Measurements from ENCODE around the gene AUTS2.
"Not testable (repeated sequence)": the region's sequence is repeated elsewhere in the genome, so short reads cannot be mapped to it uniquely, and the experiment has no call there.

AUTS2 gene

DNA sequence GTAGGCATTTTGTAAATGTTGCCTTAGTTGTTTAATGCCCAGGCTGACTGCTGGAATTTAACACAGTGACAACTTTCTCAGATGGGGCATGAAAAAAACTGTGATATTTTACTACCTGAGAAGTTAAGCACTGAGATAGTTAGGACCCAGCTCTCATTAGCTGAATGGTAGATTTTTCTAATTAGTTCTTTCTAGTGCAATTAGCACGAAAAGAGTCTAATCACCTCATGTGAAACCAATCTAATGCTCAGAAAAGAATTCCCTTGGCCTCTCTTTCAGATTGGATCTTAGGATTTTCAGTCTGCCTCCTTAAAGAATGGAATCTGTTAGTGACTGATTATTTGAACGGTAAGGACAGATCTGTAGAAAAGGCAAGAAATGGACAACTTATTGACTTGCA lies 743.2 kb downstream of the AUTS2 start:
- no peak for DNase-seq

DNA sequence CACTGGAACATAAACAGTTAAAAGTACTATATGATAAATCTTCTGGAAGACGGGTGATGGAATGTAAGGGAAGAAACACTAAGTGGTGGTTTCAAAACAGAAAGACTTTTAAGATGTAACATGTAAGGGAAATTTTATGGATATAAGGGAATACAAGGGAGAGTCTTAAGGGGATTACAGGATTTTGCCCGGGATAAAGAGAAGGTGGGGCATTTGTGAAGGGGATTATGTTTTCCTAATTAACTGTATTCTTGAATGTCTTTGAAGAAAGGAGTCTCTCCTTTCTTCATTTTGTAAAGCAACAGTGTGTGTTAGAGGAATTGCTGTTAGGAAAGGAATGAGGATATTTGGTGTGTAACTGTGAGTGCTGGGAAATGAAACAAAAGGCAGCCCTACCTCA lies 745.2 kb downstream of the AUTS2 start:
- DNase-seq, result no peak

DNA sequence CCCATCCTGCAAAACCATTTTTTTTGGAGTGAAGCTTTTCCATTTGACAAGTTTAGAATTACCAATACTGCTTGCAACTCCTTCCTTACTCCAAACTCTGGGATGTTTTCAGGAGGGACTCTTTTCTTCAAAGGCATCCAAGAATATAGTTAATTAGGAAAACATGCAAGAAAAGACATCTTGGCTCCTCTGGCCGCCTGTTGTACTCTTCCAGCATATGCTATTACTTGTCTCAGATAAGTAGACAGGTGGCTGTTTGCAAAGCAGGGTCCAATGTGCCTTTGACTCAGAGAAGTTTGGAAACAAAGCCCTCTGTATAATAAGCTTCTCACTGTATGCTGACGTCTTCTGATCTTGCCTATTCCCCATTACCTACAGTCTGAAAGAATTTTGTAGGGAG lies 746.5 kb downstream of the AUTS2 start:
- DNase-seq, result no peak

DNA sequence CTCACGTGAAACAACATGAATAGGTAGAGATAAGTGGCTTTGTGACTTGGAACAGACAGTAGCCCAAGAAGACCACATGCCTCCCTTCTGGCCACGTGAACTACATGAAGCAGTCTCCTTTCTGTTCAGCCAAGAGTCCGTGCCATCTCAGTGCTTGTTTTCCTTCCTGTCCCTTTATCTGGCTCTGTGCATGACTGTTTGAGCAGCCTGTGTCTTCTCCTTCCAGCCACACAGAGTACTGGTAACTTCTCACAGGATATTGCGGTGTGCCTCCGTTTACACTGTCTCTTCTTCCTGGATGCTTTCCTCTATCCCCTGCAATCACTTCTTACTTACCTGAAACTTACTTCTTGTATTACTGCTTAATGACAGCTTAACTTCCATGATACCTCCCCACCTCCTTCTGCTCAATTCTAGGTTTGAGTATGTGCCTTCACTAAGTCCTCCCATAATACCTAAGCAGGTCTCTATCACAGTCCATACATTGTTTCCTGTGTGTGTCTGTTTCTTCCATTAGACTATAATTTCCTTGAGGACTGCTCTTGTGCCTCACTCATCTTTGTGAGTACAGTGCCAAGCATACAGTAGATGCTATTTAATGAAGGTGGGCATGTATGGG lies 748.7 kb downstream of the AUTS2 start:
- DNase-seq, result no peak

DNA sequence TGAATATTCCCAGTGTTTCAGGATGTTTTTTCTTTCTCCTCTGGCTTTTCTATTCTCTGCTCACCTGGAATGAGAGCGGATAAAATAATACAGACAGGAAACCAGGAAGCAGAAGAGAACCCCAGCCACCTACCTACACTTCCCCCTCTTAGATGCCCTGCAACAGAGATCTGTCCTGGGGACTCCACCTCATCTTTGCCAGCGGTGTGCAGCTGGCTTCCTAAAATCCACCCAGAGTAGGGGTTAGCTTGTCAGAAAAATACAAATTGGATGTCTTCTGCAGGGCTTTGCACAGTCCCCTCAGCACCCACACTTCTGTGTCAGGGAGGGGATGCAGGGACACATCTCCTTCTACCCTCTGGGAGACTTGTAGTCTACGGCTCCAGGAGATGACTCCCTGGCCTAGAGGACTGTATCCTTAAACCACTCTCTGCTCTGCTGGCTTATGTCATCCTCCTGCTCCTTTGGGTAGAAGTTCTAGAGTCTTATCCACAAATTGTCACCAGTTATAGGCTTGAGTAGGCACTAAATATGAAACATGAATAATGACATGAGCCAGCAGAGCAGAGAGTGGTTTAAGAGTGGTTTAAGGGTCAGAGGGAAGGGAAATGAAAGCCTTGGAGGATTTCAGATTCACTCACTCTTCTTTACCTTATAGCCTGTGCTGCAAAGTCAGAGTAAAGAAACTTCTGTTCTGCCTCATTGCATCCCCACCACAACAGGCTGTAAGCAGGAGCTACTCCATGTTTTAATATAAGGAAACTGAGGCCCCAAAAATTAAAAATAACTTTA lies 749.4 kb downstream of the AUTS2 start:
- no peak for DNase-seq

DNA sequence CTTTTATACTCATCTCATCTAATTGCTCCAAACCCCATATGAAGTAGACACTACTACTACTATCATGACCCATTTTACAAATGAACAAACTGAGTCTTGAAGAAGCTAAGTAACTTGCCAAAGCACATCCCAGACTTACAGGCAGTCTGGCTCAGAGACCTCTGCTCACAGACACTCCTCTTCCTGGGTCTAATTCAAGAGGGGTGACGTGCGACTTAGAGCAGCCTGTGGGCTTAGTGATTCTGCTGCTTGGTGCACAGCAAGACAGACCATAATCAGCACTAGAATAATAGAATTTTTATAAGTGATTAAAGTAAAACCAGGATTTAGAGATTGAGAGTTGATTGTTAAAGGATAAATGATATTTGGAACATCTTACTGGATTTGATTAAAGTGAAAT lies 750.8 kb downstream of the AUTS2 start:
- DNase-seq, result no peak

DNA sequence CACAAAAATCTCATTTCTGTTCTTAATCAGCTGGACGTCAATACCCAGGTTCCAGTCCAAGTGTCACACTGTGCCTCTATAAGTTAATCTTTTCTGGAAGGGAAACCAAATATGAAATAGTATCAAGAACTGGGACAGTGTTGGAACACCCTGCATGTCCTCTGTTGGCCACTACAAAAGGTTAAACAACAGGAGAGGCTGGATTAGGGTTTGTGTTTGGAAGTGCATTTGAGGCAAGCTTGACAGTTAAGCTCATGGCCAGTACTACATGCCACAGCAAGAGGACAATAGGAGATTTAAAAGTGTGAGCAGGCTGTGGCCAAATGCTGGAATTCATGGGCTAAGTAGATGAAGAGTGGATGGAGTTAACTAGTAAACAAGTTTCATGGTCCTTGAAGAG lies 751.5 kb downstream of the AUTS2 start:
- DNase-seq, result no peak

DNA sequence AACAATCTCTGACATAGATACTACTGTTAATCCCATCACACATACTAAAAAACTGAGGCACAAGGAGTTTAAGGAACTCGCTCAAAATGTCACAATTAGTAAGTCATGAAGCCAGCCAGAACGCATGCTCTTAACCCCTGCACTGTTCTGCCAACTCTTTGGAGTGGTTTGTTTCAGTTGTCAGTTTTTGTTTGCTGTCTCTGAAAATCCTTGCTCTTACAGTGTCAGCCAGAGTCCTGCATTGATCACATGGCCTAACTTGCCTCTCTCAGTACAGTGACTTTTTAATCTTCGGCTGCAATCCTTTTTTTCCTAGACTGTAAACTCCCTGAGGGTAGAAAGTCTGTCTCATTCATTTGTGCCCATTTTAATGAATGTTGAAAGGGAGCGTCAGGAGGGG lies 753.8 kb downstream of the AUTS2 start:
- no peak for DNase-seq

DNA sequence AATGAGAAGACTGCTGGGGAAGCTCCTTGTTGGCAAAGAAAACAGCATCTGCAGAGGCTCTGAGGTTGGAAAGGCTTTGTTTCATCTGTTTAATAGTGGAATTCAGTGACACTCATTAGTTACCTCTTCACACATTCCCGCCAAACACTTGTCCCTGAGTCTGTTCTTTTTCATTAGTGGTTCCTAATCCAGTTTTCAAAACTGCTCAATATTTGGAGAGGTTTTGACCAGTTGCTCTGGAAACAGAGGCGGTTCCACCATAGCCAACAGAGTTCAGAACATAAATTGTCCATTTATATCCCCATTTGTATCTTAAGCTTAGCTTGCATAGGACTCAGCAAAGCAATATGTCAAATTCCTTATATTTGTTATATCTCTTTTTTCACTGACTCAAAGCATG lies 754.6 kb downstream of the AUTS2 start:
- no peak for DNase-seq

DNA sequence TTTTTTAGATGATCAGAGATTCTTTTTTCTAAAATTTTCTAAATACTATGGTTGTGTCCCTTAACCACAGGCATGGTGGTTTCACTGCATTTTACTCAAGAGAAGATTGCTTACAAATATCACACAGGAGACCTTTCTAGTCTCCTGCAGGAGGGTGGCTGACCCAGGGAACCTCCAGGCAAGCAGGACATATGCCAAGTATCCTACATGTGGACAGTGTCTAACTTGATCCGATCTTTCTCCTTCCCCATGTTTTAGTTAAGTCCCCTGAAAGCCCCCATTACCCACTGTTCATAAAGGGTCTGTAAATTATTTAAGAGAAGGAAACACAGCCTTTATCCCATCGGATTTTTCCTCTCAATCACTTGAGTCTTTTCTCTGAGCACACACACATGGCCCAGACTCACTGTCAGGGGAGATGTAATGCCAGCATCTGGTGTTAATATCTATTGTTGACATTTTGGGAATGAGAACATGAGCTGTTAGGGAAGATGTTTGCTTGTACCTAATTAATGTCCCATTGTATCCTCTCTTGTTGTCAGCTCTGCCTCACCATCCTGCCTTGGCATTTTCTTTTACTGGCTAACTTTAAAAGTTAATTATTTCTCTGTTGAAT lies 755.2 kb downstream of the AUTS2 start:
- no peak for DNase-seq

DNA sequence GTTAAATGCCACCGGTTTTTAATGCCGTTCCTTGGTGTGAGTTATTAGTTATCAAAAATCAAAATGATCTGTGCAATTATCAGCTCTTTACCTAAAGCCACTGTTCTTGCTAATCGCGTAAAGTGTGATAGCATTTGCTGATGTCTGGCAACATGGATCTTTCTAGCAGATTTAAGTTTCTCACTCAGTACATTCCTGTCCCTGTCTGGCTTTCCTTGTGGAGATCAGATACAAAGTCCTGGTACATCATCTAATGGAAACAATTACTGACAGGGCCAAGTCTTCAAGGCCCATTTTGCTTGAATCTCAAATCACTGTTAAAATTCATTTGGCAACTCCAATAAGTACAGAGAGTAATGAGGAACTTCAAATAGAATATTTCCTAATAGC lies 755.7 kb downstream of the AUTS2 start:
- DNase-seq, result no peak

DNA sequence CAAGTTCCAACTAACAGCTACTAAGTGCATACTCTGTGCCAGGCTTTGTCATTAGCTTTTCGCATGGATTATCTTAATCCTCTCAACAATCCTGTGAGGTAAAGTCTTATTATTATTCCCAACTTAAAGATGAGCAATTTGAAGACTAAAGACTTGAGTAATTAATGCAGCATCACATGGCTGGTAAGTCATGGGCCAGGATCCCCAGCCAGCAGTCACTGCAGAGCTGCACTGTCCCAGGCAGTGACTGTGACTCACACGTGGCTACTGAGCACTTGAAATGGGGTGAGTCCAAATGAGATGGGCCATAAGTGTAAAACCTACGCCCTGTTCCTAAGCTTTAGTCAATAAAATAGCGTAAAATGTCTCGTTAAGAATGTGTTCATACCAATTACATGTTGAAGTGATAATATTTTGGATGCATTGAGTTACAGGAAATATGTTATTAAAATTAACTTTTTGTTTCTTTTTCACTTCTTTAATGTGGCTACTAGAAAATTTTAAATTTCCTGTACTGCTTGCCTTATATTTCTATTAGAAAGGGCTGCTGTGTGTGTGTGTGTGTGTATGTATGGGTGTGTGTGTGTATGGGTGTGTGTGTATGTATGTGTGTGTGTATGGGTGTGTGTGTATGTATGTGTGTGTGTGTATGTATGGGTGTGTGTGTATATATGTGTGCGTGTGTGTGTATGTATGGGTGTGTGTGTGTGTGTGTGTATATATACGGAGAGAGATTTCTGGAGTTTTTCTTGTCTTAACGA lies 756.3 kb downstream of the AUTS2 start:
- no peak for DNase-seq

DNA sequence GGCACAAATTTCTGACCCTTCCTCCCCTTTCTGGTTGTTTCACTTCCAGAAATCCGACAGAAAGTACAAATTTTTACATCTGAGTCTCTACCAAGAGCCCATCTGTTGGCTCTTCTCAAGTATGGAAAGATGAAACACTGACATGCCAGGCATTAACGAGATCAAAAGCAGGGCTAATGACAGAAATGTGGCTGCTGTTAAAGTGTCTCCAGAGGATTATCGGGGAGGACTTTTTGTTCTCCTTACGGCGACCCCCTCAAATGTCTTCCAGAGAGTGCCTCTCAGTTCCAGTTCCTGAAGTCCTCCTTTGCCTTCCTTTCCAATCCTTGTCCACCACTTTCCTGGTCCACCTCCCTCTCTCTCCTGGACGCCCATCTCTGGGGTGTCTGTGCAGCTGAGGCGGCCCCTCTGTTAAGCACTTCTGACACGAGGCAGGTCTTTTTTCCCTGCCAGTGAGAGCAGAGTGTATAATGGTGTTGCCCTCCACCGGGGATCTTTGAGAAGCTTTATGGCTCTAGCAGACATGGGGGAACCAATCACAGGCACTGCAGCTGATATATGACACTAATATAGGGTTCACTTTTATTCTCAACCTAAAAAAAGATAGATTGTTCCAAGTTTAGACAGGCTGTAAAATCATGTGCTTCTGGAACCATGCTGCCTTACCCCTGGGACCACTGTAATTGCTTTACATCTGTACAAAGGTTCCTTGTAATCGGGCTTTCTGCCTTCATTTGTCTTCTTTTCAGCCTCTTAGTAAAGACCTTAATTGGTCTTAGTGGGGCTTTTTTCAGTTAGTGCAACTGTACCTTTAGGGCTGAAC lies 757.1 kb downstream of the AUTS2 start:
- no peak for DNase-seq

DNA sequence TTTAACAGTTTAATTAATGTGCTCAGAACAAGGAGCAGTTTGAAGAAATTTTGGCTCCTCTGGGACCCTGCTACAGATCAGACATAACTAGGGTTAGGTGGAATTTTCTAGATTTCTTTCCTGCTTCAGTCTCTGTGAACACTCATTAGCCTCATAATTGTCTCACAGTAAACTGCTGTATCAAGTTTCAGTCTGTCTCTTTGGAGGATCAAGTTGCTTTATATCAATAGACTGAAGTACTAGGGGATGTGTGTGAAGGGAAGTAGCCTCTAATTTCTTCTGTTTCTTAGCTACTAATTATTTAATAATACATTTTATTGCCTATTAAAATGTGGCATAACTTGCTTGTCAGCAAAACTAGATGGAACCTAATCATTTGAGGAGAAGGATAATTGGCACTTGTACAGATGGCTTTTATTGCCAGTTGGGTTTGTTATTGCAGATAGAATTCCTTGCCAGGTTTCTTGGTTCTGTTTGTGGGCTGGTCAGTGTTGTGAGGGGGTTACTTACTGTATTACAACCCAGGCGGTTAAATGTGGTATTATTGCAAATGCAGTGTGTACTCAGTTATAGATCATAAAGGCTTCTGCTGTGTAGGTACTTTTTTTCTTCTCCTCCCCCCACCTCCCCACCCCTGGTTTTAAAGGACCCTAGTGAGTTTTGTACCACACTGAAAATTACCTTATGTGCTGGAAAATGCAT lies 758.0 kb downstream of the AUTS2 start:
- DNase-seq, result no peak

DNA sequence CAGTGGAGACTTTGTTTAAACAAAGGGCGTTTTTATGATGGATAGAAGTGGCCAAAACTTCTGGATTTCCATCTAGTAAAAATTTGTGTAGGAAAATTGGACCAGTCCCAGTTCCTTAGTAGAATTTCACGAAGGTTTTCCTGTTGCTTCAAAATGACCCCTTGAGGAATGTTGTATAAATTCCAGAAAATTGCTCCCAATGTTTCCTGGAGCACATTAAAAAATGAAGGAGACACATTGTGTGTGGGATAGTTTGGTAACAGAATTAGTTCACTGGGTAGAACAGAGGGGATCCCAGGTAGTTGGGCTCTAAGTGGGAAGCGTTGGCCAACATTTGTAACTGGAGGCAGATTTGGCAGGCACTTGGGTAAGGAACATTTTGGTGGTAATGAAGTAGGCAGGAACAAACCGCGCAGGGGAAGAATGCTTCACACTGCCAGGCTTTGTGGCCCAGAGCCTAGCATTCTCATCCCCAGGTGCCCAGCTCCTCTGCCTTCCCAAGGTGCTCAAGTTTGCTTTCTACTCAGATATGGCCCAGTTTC lies 758.6 kb downstream of the AUTS2 start:
- DNase-seq, result no peak

DNA sequence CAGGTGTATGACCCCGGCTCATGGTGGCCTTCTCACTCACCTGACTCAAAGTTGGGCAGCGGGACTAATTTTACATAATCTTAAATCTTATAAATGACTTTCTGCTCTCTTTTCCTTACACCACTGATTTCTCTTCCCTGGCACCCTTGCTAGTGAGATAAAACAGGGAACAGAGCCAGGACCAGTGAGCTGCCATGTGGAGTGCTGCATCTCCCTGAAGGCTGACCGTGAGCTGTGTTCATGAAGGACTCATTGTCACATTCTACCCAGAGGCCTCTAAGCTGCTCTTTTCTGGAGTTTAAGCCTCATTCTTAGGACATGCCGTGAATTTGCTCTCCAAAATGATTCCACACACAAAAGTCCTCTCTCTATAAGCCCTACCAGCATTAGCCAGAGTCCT lies 762.3 kb downstream of the AUTS2 start:
- DNase-seq, result no peak

DNA sequence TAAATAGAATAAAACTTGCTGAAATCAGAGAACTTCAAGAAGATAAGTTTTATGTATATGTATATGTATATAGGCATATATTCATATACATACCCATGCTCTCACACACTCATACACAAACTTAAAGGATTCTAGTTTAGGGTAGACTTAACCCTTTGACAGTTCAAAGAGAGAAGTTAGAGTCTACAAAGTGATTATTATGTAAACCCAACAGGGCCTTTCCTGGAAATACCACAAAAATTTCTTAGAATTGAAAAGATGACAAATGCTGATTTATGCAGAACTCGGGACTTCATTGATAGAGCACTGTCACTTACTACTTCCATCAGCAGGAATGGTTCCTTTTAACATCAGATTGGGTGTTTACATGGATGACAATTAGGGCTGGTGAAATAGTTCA lies 763.5 kb downstream of the AUTS2 start:
- DNase-seq, result no peak

DNA sequence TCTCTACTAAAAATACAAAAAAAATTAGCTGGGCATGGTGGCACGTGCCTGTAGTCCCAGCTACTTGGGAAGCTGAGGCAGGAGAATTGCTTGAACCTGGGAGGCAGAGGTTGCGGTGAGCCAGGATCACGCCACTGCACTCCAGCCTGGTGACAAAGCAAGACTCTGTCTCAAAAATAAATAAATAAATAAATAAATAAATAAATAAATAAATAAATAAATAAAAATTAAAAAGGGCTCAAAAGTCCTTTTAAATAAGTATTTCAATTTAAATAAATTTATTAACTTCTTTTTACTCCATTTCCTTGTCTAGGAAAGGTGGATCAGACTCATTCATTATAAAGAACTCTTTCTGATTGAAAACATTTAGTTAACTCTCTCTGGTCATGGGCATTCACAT lies 766.1 kb downstream of the AUTS2 start:
- DNase-seq, result not testable (repeated sequence)

DNA sequence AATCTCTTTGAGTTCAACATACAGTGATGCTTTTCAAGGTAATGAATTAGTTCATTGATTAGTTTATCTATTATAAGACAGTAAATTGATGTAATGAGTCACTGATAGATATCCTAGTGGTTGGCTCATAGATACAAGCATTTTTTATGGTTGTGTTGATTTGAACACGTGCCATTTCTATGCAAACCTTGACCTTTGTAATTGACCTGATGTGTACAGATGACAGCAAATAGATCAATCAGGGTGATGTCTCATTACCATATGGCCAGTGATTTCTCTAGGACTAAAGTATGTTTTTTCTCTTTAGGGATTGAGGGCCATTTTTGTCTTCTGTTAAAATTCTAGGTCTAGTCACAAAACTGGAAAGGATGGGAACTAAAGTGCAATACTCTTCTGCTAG lies 773.4 kb downstream of the AUTS2 start:
- no peak for DNase-seq

DNA sequence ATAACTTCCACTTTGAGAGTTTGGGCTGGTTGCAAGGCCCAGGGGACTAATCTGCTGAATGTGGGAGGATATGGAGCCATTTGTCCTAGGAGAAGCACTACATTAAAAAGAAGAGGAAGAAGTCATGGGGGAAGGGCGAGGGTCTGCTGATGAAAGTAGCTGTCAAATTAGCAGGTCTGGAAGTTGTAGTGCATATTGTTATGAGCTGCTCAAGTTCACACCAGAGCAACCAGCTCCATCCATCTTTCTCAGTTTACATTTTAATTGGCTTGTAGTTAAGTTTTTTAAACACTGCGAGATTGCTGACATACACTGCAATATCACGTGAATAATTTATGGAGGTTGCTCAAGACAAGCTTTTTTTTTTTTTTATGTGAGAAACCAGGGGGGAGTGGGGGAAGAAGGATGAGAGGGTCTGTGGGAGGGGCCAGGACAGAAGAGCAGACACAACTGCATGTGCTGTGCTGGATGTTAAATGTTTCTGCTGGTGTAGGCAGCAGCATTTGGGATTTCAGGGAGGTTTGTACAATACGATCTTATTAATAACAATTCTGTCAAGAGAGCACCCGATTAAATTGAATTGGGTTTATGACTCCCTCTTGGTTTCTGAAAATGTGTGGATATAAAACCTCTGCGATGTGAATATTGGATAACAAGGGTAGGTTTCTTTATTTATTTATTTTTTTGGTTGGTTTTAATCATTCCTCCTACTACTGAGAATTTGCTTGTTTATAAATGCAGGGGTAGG lies 774.7 kb downstream of the AUTS2 start:
- no peak for DNase-seq

All from effector CD4-positive, alpha-beta T cell (primary cell).